ENCODE data around the gene AK9. TPM values are rescaled to one million over a fixed set of nuclear protein-coding genes. Genes with fewer than 3 reads are reported as not detected.

AK9 gene
- polyA plus RNA-seq, 1 of the 3 experiments (the other 2 are of a cell fraction), result 0.76 TPM

DNA sequence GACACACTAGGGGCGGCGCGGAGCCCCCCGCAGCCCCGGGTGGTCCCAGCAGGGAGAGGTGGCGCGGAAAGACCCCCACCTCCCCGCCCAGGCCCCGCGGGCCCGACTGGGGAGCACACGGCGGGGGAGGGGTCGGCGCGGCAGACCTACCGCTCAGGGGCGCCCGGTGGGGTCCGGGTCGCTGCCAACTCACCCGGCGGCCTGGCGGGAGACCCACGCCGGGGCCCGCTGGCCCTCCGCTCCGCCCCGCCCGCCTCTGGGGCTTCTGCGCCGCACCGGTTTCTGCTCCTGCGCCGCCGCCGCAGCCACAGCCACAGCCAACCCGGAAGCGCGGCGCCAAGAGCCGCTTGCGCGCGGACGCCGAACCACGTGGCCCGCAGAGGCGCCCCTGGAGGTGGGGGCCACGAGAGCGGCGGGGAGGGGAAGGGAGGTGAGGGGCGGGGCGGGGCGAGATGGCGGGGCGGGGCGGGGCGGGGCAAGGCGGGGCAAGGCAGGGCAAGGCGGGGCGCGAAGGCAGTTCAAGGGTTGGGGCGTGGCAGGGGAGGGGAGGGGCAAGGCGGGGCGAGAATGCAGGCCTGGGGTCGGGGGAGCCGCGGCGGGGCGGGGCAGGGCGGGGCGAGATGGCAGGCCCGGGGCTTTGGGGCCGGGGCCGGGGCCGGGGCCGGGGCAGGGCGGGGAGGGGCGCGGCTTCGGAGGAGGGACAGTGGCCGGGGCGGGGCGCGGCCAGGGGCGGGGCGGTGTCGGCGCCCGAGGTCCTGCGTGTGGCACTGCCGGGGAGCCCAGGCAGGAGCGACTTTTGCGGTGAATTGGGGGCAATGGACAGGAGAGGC, 207.9 kb downstream of the AK9 start, which contains the start of gene ZBTB24:
TSS of gene ZBTB24 (minus strand) at position 315 of the 830 bp plus-strand sequence. CDS start 1,193 bp downstream, outside the sequence.
- H3K36me3 ChIP-seq (replicated peaks in 1 of 2; ENCODE audit: control insufficient read depth in 1 of 2, insufficient read depth in 2 of 2, low read length in 1 of 2), result peaks cover 15 to 23% of the 10 kb centered on the region in 2 experiments
- H3K9me3 ChIP-seq, result no peaks in the 10 kb centered on the region
- H3K27ac ChIP-seq (ENCODE audit: low read depth in 2 of 2, low read length in 1 of 2), result peak within 1 kb of the TSS; percentile 11 to 39; a peak in 1 of 4 replicates
- peak; percentile 98 for DNase-seq
- H3K9ac ChIP-seq, result peak within 1 kb of the TSS; percentile 74
- no peaks in the 10 kb centered on the region for H4K20me1 ChIP-seq (ENCODE audit: insufficient read depth)
- CTCF ChIA-PET, result interaction anchor here (1.3 to 1.7 kb wide), 4 partner anchors 12 to 101 kb away, joined by 3 to 5 read pairs (median 4); partner anchors contain the start of genes CD164, MICAL1, PPIL6 and SMPD2
- peaks cover 4% of the 10 kb centered on the region for H3F3A ChIP-seq (replicated peaks; ENCODE audit: insufficient read depth)
- no peaks in the 10 kb centered on the region for H3K9me2 ChIP-seq
- H3K4me2 ChIP-seq, result peak within 1 kb of the TSS; percentile 76
- peak within 1 kb of the TSS; percentile 69 to 75 for H3K4me3 ChIP-seq (ENCODE audit: low read depth in 2 of 2, low read length in 1 of 2)
- POLR2A ChIA-PET, result interaction anchor here (1.2 kb wide), 1 partner anchor 27 kb away, joined by 6 read pairs; the partner anchor contains the start of gene MICAL1
- H3K27me3 ChIP-seq (ENCODE audit: insufficient read depth), result no peaks in the 10 kb centered on the region
- peak within 1 kb of the TSS; percentile 89 for H2AFZ ChIP-seq (ENCODE audit: low read depth)
- peaks cover 11 to 12% of the 10 kb centered on the region in 2 experiments; a peak in 3 of 4 replicates for H3K4me1 ChIP-seq (ENCODE audit: control insufficient read depth in 1 of 2, insufficient read depth in 2 of 2, low read depth in 1 of 2, low read length in 1 of 2)
- 3% methylated on average over 14 of the region's 97 CpGs for WGBS (ENCODE audit: low lambda C conversion rate)
- peaks cover 45% of the 10 kb centered on the region for H3K79me2 ChIP-seq (ENCODE audit: insufficient read depth)
- TF ChIP-seq SIN3A (IDR thresholded peaks at IDR 0.05; ENCODE audit: borderline replicate concordance, low read depth, low read length) (peak; percentile 36; the same call in 1 of the 2 replicates), JUND (IDR thresholded peaks at IDR 0.05) (no peak), EP300 (IDR thresholded peaks at IDR 0.05; ENCODE audit: borderline replicate concordance in 1 of 2, low read depth in 1 of 2, low read length in 1 of 2) (no peak), ELF1 (IDR thresholded peaks at IDR 0.05) (peak; percentile 95), NFIC (IDR thresholded peaks at IDR 0.05; ENCODE audit: borderline replicate concordance) (no peak), RCOR1 (IDR thresholded peaks at IDR 0.05; ENCODE audit: low read length) (0 out of 2 replicates have a peak, but pooled peaks have one; percentile 9), NRF1 (IDR thresholded peaks at IDR 0.05; ENCODE audit: low read depth, low read length) (peak; percentile 73), TAF1 (IDR thresholded peaks at IDR 0.05; ENCODE audit: borderline replicate concordance, low read depth, low read length) (peak; percentile 71), POLR2AphosphoS5 (IDR thresholded peaks at IDR 0.05; ENCODE audit: low read depth, low read length) (peak; percentile 38; the same call in 1 of the 2 replicates), RAD21 (IDR thresholded peaks at IDR 0.05; ENCODE audit: low read length) (no peak), CHD2 (IDR thresholded peaks at IDR 0.05; ENCODE audit: low read length, partially characterized antibody) (peak; percentile 26)
- TF ChIP-seq, protein P1, sequence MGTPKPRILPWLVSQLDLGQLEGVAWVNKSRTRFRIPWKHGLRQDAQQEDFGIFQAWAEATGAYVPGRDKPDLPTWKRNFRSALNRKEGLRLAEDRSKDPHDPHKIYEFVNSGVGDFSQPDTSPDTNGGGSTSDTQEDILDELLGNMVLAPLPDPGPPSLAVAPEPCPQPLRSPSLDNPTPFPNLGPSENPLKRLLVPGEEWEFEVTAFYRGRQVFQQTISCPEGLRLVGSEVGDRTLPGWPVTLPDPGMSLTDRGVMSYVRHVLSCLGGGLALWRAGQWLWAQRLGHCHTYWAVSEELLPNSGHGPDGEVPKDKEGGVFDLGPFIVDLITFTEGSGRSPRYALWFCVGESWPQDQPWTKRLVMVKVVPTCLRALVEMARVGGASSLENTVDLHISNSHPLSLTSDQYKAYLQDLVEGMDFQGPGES (IDR thresholded peaks at IDR 0.05; ENCODE audit: low read depth, low read length), result no peak
- TF ChIP-seq, protein P2, sequence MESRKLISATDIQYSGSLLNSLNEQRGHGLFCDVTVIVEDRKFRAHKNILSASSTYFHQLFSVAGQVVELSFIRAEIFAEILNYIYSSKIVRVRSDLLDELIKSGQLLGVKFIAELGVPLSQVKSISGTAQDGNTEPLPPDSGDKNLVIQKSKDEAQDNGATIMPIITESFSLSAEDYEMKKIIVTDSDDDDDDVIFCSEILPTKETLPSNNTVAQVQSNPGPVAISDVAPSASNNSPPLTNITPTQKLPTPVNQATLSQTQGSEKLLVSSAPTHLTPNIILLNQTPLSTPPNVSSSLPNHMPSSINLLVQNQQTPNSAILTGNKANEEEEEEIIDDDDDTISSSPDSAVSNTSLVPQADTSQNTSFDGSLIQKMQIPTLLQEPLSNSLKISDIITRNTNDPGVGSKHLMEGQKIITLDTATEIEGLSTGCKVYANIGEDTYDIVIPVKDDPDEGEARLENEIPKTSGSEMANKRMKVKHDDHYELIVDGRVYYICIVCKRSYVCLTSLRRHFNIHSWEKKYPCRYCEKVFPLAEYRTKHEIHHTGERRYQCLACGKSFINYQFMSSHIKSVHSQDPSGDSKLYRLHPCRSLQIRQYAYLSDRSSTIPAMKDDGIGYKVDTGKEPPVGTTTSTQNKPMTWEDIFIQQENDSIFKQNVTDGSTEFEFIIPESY (IDR thresholded peaks at IDR 0.05; ENCODE audit: borderline replicate concordance, low read depth), result no peak
- TF ChIP-seq, protein P3, sequence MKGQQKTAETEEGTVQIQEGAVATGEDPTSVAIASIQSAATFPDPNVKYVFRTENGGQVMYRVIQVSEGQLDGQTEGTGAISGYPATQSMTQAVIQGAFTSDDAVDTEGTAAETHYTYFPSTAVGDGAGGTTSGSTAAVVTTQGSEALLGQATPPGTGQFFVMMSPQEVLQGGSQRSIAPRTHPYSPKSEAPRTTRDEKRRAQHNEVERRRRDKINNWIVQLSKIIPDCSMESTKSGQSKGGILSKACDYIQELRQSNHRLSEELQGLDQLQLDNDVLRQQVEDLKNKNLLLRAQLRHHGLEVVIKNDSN (IDR thresholded peaks at IDR 0.05; ENCODE audit: borderline replicate concordance, low read depth), result peak; percentile 91
- TF ChIP-seq, protein P4, sequence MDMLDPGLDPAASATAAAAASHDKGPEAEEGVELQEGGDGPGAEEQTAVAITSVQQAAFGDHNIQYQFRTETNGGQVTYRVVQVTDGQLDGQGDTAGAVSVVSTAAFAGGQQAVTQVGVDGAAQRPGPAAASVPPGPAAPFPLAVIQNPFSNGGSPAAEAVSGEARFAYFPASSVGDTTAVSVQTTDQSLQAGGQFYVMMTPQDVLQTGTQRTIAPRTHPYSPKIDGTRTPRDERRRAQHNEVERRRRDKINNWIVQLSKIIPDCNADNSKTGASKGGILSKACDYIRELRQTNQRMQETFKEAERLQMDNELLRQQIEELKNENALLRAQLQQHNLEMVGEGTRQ (IDR thresholded peaks at IDR 0.05; ENCODE audit: borderline replicate concordance, low read depth, low read length), result peak; percentile 53; the same call in 1 of the 2 replicates
- TF ChIP-seq, protein P5, sequence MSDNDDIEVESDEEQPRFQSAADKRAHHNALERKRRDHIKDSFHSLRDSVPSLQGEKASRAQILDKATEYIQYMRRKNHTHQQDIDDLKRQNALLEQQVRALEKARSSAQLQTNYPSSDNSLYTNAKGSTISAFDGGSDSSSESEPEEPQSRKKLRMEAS (IDR thresholded peaks at IDR 0.05; ENCODE audit: low read depth), result peak; percentile 92
